Common myeloid progenitor, CD34-positive (primary cell): Measurements from ENCODE around the gene WEE2.
A peak's percentile ranks its signal among the peaks of the same experiment; 100 is the strongest.

Experiments used
- CTCF ChIA-PET: fragments of 350-600 bp; sonication (Branson Sonifier 250); formaldehyde crosslinking; loops from one replicate; lab custom pipeline; 2021; ENCODE audit warnings: antibody characterized with exemption; lab: Charles Lee
- POLR2A ChIA-PET: fragments of 350-600 bp; sonication (Branson Sonifier 250); formaldehyde crosslinking; loops from one replicate; lab custom pipeline; 2021; ENCODE audit warnings: antibody characterized with exemption; lab: Charles Lee
- DNase-seq, 3 donors: peaks; one replicate each; pipeline versions ENCODE4 v3.0.0 to v3.0.0-alpha.2; 2013
- H3K27ac ChIP-seq, 2 experiments: 1 replicate in 1 of 2; 2 replicates in 1 of 2; pipeline ENCODE4 v1.7.0; 2013; ENCODE audit warnings: inconsistent platforms in 2 of 2, low read length in 2 of 2, mild to moderate bottlenecking in 2 of 2, low read depth in 1 of 2, moderate library complexity in 1 of 2; ENCODE audit not compliant: severe bottlenecking in 2 of 2, insufficient read depth in 1 of 2, poor library complexity in 1 of 2
- H3K27me3 ChIP-seq, 5 experiments: replicated peaks in 2 of 5; 1 replicate in 3 of 5; 2 replicates in 2 of 5; pipeline versions ENCODE4 v1.6.1 to v1.7.0; 2013; ENCODE audit warnings: low read length in 4 of 5, mild to moderate bottlenecking in 2 of 5, moderate library complexity in 2 of 5, inconsistent platforms in 1 of 5; ENCODE audit not compliant: insufficient read depth in 5 of 5, control insufficient read depth in 4 of 5
- H3K36me3 ChIP-seq, 4 experiments: 1 replicate in 2 of 4; 2 replicates in 2 of 4; pipeline versions ENCODE4 v1.6.1 to v1.7.0; 2013; ENCODE audit warnings: low read length in 3 of 4, control low read depth in 1 of 4, mild to moderate bottlenecking in 1 of 4; ENCODE audit not compliant: control insufficient read depth in 4 of 4, insufficient read depth in 4 of 4
- H3K4me1 ChIP-seq, 4 experiments: 1 replicate in 3 of 4; 2 replicates in 1 of 4; pipeline versions ENCODE4 v1.6.1 to v1.7.1; 2013; ENCODE audit warnings: low read length in 3 of 4, mild to moderate bottlenecking in 3 of 4, control low read depth in 1 of 4, inconsistent platforms in 1 of 4, moderate library complexity in 1 of 4; ENCODE audit not compliant: control insufficient read depth in 4 of 4, insufficient read depth in 4 of 4; ENCODE audit errors: control extremely low read depth in 1 of 4
- H3K4me3 ChIP-seq, 7 experiments: 1 replicate in 4 of 7; 2 replicates in 3 of 7; pipeline versions ENCODE4 v1.5.1 to v1.7.0; 2013; ENCODE audit warnings: mild to moderate bottlenecking in 7 of 7, low read length in 6 of 7, moderate library complexity in 6 of 7, inconsistent platforms in 2 of 7, low read depth in 2 of 7, control low read depth in 1 of 7; ENCODE audit not compliant: insufficient read depth in 4 of 7, control insufficient read depth in 1 of 7; ENCODE audit errors: extremely low read depth in 1 of 7
- H3K9me3 ChIP-seq, 5 experiments: 1 replicate in 4 of 5; 2 replicates in 1 of 5; pipeline versions ENCODE4 v1.6.1 to v1.7.1; 2013; ENCODE audit warnings: low read length in 4 of 5, mild to moderate bottlenecking in 2 of 5, inconsistent platforms in 1 of 5, low read depth in 1 of 5, moderate library complexity in 1 of 5; ENCODE audit not compliant: control insufficient read depth in 4 of 5, insufficient read depth in 2 of 5; ENCODE audit errors: control extremely low read depth in 1 of 5
- WGBS: methylation state at CpG from one replicate; pipeline ENCODE4 v1.1.5; 2013; ENCODE audit not compliant: insufficient coverage; 5-methylcytosine and 5-hydroxymethylcytosine counted together

The WEE2 gene

GRCh38 chr7:141715794-141716689, 7.9 kb downstream of the WEE2 start:
- no peaks in the 10 kb centered on the region for H3K4me1 ChIP-seq
- CTCF ChIA-PET = interaction anchor here (2.8 to 3.6 kb wide), 2 partner anchors 21 to 61 kb away, joined by 11 to 14 read pairs; partner anchors contain the start of gene SSBP1

GRCh38 chr7:141717450-141717849, 9.3 kb downstream of the WEE2 start:
- CTCF ChIA-PET = interaction anchor here (1.1 to 3.6 kb wide), 3 partner anchors 12 to 63 kb away, joined by 4 to 11 read pairs (median 4); partner anchors contain the start of gene SSBP1
- POLR2A ChIA-PET = no interaction called here
- Histone ChIP-seq H3K4me3 (no peak overlapping the region), H3K9me3 (no peaks in the 10 kb centered on the region), H3K27ac (no peak overlapping the region), H3K27me3 (no peaks in the 10 kb centered on the region), H3K4me1 (no peaks in the 10 kb centered on the region), H3K36me3 (peaks cover 0 to 2% (median 0%) of the 10 kb centered on the region in 4 experiments)
- WGBS = no CpG with 5 or more reads among the region's 1 CpG
- no peak for DNase-seq

More at GRCh38 chr7:141715794-141716689, 7.9 kb downstream of the WEE2 start:
- no peak overlapping the region for H3K4me3 ChIP-seq
- H3K27ac ChIP-seq = no peak overlapping the region
- WGBS = no CpG with 5 or more reads among the region's 6 CpGs
- H3K9me3 ChIP-seq = no peaks in the 10 kb centered on the region
- H3K36me3 ChIP-seq = peaks cover 0 to 2% (median 0%) of the 10 kb centered on the region in 4 experiments
- POLR2A ChIA-PET = no interaction called here
- H3K27me3 ChIP-seq = no peaks in the 10 kb centered on the region
- no peak for DNase-seq

GRCh38 chr7:141722529-141722928, 14.4 kb downstream of the WEE2 start:
- no peaks in the 10 kb centered on the region for H3K4me1 ChIP-seq
- no peak overlapping the region for H3K4me3 ChIP-seq
- no peaks in the 10 kb centered on the region for H3K9me3 ChIP-seq
- POLR2A ChIA-PET = no interaction called here
- no peaks in the 10 kb centered on the region for H3K36me3 ChIP-seq
- H3K27ac ChIP-seq = no peak overlapping the region
- DNase-seq = no peak
- CTCF ChIA-PET = interaction anchor here (0.9 to 1.0 kb wide), 3 partner anchors 10 to 68 kb away, joined by 3 read pairs; partner anchors contain the start of gene WEE2
- no peaks in the 10 kb centered on the region for H3K27me3 ChIP-seq
- WGBS = no CpG with 5 or more reads among the region's 2 CpGs

GRCh38 chr7:141729020-141729419, 20.9 kb downstream of the WEE2 start:
- 100% methylated on average over 1 of the region's 1 CpG for WGBS
- no peaks in the 10 kb centered on the region for H3K9me3 ChIP-seq
- no peaks in the 10 kb centered on the region for H3K36me3 ChIP-seq
- no peak for DNase-seq
- CTCF ChIA-PET = interaction anchor here (1.3 to 1.5 kb wide), 3 partner anchors 9 to 75 kb away, joined by 3 to 6 read pairs (median 6); partner anchors contain the start of gene SSBP1
- no peak overlapping the region for H3K27ac ChIP-seq
- no peaks in the 10 kb centered on the region for H3K4me1 ChIP-seq
- no peaks in the 10 kb centered on the region for H3K27me3 ChIP-seq
- POLR2A ChIA-PET = no interaction called here
- no peak overlapping the region for H3K4me3 ChIP-seq

- H3K36me3 ChIP-seq = no peaks in the 10 kb centered on the region
Measured at GRCh38 chr7:141731476-141732149, 23.5 kb downstream of the WEE2 start.

GRCh38 chr7:141737118-141737835, 29.1 kb downstream of the WEE2 start:
- peak; percentile 13 to 64 (median 52) for DNase-seq

More at GRCh38 chr7:141731476-141732149, 23.5 kb downstream of the WEE2 start:
- Histone ChIP-seq H3K4me1 (no peaks in the 10 kb centered on the region), H3K27ac (no peak overlapping the region), H3K27me3 (no peaks in the 10 kb centered on the region), H3K9me3 (no peaks in the 10 kb centered on the region), H3K4me3 (no peak overlapping the region)
- DNase-seq = no peak
- 94% methylated on average over 9 of the region's 24 CpGs for WGBS
- ChIA-PET POLR2A (no interaction called here), CTCF (interaction anchor here (1.2 to 4.5 kb wide), 5 partner anchors 8 to 77 kb away, joined by 3 to 25 read pairs (median 6); no protein-coding TSS in a partner anchor)

More at GRCh38 chr7:141737118-141737835, 29.1 kb downstream of the WEE2 start:
- H3K27ac ChIP-seq = peak overlapping the region; percentile 87 to 93
- 62% methylated on average over 5 of the region's 11 CpGs for WGBS
- no peaks in the 10 kb centered on the region for H3K27me3 ChIP-seq
- peaks cover 9 to 26% (median 20%) of the 10 kb centered on the region in 4 experiments for H3K4me1 ChIP-seq
- CTCF ChIA-PET = interaction anchor here (0.6 to 4.8 kb wide), 20 partner anchors 8 to 811 kb away, joined by 3 to 47 read pairs (median 6); partner anchors contain the start of gene WEE2
- peaks cover 4 to 27% (median 19%) of the 10 kb centered on the region in 4 experiments for H3K36me3 ChIP-seq
- POLR2A ChIA-PET = interaction anchor here (0.7 to 1.4 kb wide), 4 partner anchors 39 to 722 kb away, joined by 3 to 10 read pairs (median 3); partner anchors contain the start of gene MRPS33
- peak overlapping the region; percentile 77 to 100 (median 98) for H3K4me3 ChIP-seq
- no peaks in the 10 kb centered on the region for H3K9me3 ChIP-seq
